AG04449 (cell line): ENCODE measurements around the gene IFNG.

Source experiments
- CTCF ChIA-PET: fragments of 350-600 bp; formaldehyde crosslinking; extraction: SDS; loops from one replicate; lab custom pipeline; 2021; ENCODE audit warnings: antibody characterized with exemption; lab: Yijun Ruan, JAX
- POLR2A ChIA-PET: fragments of 400-600, 350-600 bp; formaldehyde crosslinking; extraction: SDS; loops from one replicate; lab custom pipeline; 2020; ENCODE audit warnings: antibody characterized with exemption, inconsistent platforms; lab: Yijun Ruan, JAX
- DNase-seq: peaks from one replicate; pipeline ENCODE4 v3.0.0-alpha.2; 2010; ENCODE audit warnings: low read depth, low spot score
- H3K4me3 ChIP-seq: 2 replicates; pipeline ENCODE4 v1.5.1; 2011; ENCODE audit warnings: low read depth, mild to moderate bottlenecking, control low read depth, low read length
- TF ChIP-seq, protein P1 (sequence below): IDR thresholded peaks from one replicate; pipeline ENCODE4 v1.5.1; 2011; ENCODE audit warnings: mild to moderate bottlenecking, moderate library complexity, low read length, control low read depth, inconsistent platforms; ENCODE audit not compliant: insufficient read depth; ENCODE audit errors: missing control alignments

IFNG gene

DNA sequence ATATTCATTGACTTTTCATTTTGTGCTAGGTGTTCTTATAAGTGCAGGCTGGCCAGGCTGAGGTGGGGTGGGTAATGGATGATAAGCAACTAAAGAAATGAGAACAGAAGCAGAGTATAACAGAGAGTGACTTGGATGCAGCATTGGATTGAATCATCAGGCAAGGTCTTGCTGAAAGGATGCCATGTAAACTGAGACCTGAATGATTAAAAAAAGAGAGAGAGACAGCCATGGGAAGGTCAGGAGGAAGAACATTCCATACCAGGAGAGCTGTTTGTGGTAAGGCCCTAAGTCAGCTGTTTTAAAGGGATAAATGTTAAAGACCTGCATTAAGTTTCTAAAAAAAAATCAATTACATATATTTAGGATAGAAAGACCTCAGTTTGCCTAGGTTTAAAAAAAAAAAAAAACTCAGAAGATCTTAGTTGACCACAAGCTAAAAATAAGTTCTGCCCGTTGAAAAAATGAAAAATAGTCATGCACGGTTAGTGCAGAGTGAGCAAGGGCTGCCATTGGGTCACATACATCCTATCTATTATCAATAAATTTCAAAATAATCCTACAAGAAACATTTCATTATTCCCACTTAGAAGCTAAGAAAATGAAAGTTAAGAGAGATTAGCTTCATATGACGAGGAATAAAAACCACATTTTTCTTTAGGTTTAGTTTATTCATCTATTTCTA is 37.2 kb downstream of the IFNG start:
- POLR2A ChIA-PET = no interaction called here
- DNase-seq = no peak
- H3K4me3 ChIP-seq = no peak overlapping the region
- TF ChIP-seq, protein P1, sequence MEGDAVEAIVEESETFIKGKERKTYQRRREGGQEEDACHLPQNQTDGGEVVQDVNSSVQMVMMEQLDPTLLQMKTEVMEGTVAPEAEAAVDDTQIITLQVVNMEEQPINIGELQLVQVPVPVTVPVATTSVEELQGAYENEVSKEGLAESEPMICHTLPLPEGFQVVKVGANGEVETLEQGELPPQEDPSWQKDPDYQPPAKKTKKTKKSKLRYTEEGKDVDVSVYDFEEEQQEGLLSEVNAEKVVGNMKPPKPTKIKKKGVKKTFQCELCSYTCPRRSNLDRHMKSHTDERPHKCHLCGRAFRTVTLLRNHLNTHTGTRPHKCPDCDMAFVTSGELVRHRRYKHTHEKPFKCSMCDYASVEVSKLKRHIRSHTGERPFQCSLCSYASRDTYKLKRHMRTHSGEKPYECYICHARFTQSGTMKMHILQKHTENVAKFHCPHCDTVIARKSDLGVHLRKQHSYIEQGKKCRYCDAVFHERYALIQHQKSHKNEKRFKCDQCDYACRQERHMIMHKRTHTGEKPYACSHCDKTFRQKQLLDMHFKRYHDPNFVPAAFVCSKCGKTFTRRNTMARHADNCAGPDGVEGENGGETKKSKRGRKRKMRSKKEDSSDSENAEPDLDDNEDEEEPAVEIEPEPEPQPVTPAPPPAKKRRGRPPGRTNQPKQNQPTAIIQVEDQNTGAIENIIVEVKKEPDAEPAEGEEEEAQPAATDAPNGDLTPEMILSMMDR = no peak
- CTCF ChIA-PET = interaction anchor here (2.3 kb wide), 1 partner anchor 9 kb away, joined by 5 read pairs; no protein-coding TSS in a partner anchor

DNA sequence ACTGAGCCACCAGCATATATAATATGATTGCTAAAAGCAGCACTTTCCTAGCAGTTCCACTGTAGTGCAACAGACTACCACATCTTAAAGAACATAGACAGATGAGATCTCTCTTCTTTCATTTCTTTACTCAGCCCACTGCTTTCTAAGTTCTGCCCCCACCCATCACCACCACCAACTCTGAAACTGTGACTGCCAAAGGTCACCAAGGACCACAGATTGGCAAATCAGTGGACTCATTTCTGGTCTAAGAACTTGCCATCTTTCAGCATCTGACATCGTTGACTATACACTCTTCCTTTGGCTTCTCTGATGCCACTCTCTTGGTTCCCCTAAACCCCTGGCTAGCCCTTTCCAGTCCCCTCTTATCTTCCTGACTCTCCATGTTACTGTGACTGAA is 38.4 kb downstream of the IFNG start:
- ChIA-PET POLR2A (no interaction called here), CTCF (no interaction called here)
- no peak overlapping the region for H3K4me3 ChIP-seq
- TF ChIP-seq, protein P1 = no peak
- no peak for DNase-seq

DNA sequence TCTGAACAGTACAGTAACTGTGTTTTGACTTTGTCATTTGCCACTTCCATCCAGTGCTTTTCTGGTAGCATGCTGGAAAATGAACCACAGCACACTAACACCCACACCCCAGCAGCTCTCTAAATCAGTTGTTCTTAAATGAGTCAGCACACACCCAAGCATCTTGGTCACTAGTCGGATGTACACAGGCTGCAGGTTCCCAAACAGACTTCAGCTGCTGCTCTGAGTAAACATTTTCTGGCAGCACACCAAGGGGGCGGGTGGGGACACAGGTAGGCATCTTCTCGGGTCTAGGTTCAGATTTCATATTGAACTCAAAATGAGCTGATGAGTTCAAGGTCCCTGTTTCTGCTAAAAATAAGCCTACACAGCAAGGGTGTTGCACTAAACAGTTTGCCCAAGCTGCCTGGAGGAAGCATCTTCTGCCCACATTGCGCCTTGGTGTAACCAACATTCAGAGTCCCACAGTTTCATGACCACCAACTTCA is 39.8 kb downstream of the IFNG start:
- ChIA-PET CTCF (no interaction called here), POLR2A (no interaction called here)
- TF ChIP-seq, protein P1 = no peak
- DNase-seq = no peak
- no peak overlapping the region for H3K4me3 ChIP-seq

DNA sequence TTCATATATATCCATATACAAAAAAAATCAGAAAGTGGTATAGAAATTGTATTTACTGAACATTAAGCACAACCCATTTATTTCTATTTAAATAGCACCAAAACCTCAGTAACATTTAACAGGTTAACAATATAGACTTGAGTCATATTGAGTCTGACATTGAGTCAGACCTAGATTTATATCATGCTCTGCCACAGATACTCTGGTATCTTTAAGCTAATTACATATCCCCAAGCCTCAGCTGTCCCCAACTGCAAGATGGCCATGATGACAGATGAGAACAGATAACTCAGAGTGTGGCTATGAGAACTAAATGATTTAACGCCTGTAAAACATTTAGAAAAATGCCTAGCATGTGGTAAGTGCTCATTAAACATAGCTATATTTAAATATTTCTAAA is 40.3 kb downstream of the IFNG start:
- ChIA-PET CTCF (no interaction called here), POLR2A (no interaction called here)
- TF ChIP-seq, protein P1 = no peak
- H3K4me3 ChIP-seq = no peak overlapping the region
- DNase-seq = no peak

DNA sequence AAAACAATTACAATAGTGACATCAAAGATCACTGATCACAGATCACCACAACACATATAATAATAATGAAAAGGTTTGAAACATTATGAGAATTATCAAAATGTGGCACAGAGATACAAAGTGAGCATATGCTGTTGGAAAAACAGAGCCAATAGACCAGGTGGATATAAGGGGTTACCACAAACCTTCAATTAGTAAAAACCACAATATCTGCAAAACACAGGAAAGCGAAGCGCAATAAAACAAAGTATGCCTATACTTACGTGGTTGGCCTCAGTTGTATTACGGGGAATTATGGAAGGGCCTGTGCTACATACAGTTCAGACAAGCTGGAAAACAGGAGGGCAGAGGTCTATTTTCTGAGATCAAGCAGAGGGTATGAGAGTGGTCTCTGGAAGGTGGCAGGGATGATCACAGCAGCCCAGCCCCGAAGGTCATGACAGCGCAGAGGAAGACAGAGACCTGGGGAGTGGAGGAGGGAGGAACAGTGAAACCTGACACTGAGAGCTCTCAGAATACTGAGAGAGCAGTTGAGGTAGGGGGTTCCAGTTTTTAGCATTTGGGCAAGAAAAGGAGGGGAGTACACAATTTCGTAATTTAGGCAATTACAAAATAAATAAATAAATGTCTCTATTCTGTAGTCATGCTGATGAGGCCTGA is 41.3 kb downstream of the IFNG start:
- DNase-seq = no peak
- TF ChIP-seq, protein P1 = no peak
- POLR2A ChIA-PET = no interaction called here
- CTCF ChIA-PET = no interaction called here
- H3K4me3 ChIP-seq = no peak overlapping the region

DNA sequence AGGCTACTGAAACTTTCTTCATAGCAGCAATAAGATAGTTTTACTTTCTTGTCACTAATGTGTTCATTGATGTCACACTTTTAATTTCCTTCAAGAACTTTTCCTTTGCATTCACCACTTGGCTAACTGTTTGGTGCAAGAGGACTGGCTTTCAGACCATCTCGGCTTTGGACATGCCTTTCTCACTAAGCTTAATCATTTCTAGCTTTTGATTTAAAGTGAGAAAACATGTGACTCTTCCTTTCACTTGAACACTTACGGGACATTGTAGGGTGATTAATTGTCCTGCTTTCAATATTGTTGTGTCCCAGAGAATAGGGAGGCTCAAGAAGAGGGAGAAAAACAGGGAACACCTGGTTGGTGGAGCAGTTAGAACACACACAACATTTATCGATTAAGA is 41.9 kb downstream of the IFNG start:
- POLR2A ChIA-PET = no interaction called here
- CTCF ChIA-PET = no interaction called here

More for the DNA sequence above, 41.9 kb downstream of the IFNG start:
- no peak for DNase-seq
- H3K4me3 ChIP-seq = no peak overlapping the region
- TF ChIP-seq, protein P1 = no peak
